Mesenchymal stem cell (in vitro differentiated cells and primary cell): Measurements from ENCODE around the gene CLNK.

Source experiments
- DNase-seq: peaks from one replicate; pipeline ENCODE4 v3.0.0-alpha.2; 2013
- H2AFZ ChIP-seq: one replicate; pipeline ENCODE4 v1.6.1; 2013; ENCODE audit warnings: low read depth, mild to moderate bottlenecking, control low read depth, inconsistent platforms, low read length, moderate library complexity
- H2AK5ac ChIP-seq: 2 replicates; pipeline ENCODE4 v1.6.1; 2013; ENCODE audit warnings: low read length, moderate library complexity, mild to moderate bottlenecking, inconsistent platforms; ENCODE audit not compliant: severe bottlenecking
- H2BK120ac ChIP-seq: one replicate; pipeline ENCODE4 v1.6.1; 2013; ENCODE audit warnings: low read depth, mild to moderate bottlenecking, inconsistent platforms, low read length, moderate library complexity
- H2BK12ac ChIP-seq, 2 experiments: one replicate each; pipeline ENCODE4 v1.6.1; 2013; ENCODE audit warnings: inconsistent platforms in 2 of 2, low read length in 2 of 2, mild to moderate bottlenecking in 2 of 2, moderate library complexity in 2 of 2, control low read depth in 1 of 2
- H2BK15ac ChIP-seq: one replicate; pipeline ENCODE4 v1.6.1; 2013; ENCODE audit warnings: mild to moderate bottlenecking, low read depth, inconsistent platforms; ENCODE audit not compliant: poor library complexity, severe bottlenecking
- H2BK5ac ChIP-seq: 2 replicates; pipeline ENCODE4 v1.6.1; 2013; ENCODE audit warnings: low read depth, mild to moderate bottlenecking, low read length, control low read depth, inconsistent platforms; ENCODE audit not compliant: poor library complexity, severe bottlenecking
- H3K14ac ChIP-seq, 2 experiments: one replicate each; pipeline ENCODE4 v1.6.1; 2013; ENCODE audit warnings: inconsistent platforms in 2 of 2, low read length in 2 of 2, control low read depth in 1 of 2, mild to moderate bottlenecking in 1 of 2, moderate library complexity in 1 of 2
- H3K18ac ChIP-seq, 2 experiments: one replicate each; pipeline ENCODE4 v1.6.1; 2013; ENCODE audit warnings: inconsistent platforms in 2 of 2, low read length in 2 of 2, control low read depth in 1 of 2, low read depth in 1 of 2, mild to moderate bottlenecking in 1 of 2
- H3K23ac ChIP-seq, 2 experiments: one replicate each; pipeline ENCODE4 v1.6.1; 2013; ENCODE audit warnings: inconsistent platforms in 2 of 2, low read length in 2 of 2, mild to moderate bottlenecking in 2 of 2, moderate library complexity in 2 of 2, control low read depth in 1 of 2
- H3K27ac ChIP-seq: 2 replicates; pipeline ENCODE4 v1.5.1; 2013; ENCODE audit warnings: mild to moderate bottlenecking, moderate library complexity, low read length, control low read depth, inconsistent platforms; ENCODE audit not compliant: poor library complexity, severe bottlenecking
- H3K27me3 ChIP-seq, 2 experiments: 2 replicates each; pipeline versions ENCODE4 v1.6.1 to v1.7.0; 2013; ENCODE audit warnings: low read length in 2 of 2, mild to moderate bottlenecking in 2 of 2, moderate library complexity in 2 of 2, control low read depth in 1 of 2, inconsistent platforms in 1 of 2; ENCODE audit not compliant: control insufficient read depth in 1 of 2, insufficient read depth in 1 of 2
- H3K36me3 ChIP-seq, 2 experiments: 2 replicates each; pipeline versions ENCODE4 v1.6.1 to v1.7.0; 2013; ENCODE audit warnings: low read length in 2 of 2, control low read depth in 1 of 2, inconsistent platforms in 1 of 2, low read depth in 1 of 2, mild to moderate bottlenecking in 1 of 2; ENCODE audit not compliant: insufficient read depth in 2 of 2, control insufficient read depth in 1 of 2
- H3K4ac ChIP-seq, 2 experiments: one replicate each; pipeline ENCODE4 v1.6.1; 2013; ENCODE audit warnings: inconsistent platforms in 2 of 2, low read length in 2 of 2, mild to moderate bottlenecking in 2 of 2, moderate library complexity in 2 of 2, control low read depth in 1 of 2, low read depth in 1 of 2
- H3K4me1 ChIP-seq: 2 replicates; pipeline ENCODE4 v1.6.1; 2013; ENCODE audit warnings: low read depth, low read length, control low read depth; ENCODE audit not compliant: control insufficient read depth, insufficient read depth
- H3K4me2 ChIP-seq: 2 replicates; pipeline ENCODE4 v1.6.1; 2013; ENCODE audit warnings: low read length, mild to moderate bottlenecking, inconsistent platforms; ENCODE audit not compliant: poor library complexity, severe bottlenecking
- H3K4me3 ChIP-seq, 2 experiments: 2 replicates each; pipeline versions ENCODE4 v1.5.1 to v1.7.0; 2013; ENCODE audit warnings: low read length in 2 of 2, mild to moderate bottlenecking in 2 of 2, control low read depth in 1 of 2, low read depth in 1 of 2; ENCODE audit not compliant: insufficient read depth in 1 of 2
- H3K79me1 ChIP-seq: replicated peaks from 2 replicates; pipeline ENCODE4 v1.6.1; 2013; ENCODE audit warnings: mild to moderate bottlenecking, control low read depth, low read length, inconsistent platforms; ENCODE audit not compliant: poor library complexity, severe bottlenecking
- H3K9ac ChIP-seq: 2 replicates; pipeline ENCODE4 v1.7.0; 2013; ENCODE audit warnings: mild to moderate bottlenecking, low read length, moderate library complexity
- H3K9me3 ChIP-seq: 2 replicates; pipeline ENCODE4 v1.7.0; 2013; ENCODE audit warnings: mild to moderate bottlenecking, low read length; ENCODE audit not compliant: control insufficient read depth
- H4K8ac ChIP-seq: one replicate; pipeline ENCODE4 v1.6.1; 2013; ENCODE audit warnings: inconsistent platforms, mild to moderate bottlenecking, low read length, moderate library complexity
- H4K91ac ChIP-seq: one replicate; pipeline ENCODE4 v1.6.1; 2013; ENCODE audit warnings: mild to moderate bottlenecking, low read length, inconsistent platforms
- WGBS: methylation state at CpG from one replicate; pipeline ENCODE4 v1.1.7; 2013; ENCODE audit warnings: mixed read lengths; 5-methylcytosine and 5-hydroxymethylcytosine counted together

Gene CLNK

GRCh38 chr4:10500776-10501175, 183.8 kb downstream of the CLNK start:
- Histone ChIP-seq H3K27me3 (peaks cover 0 to 3% of the 10 kb centered on the region in 2 experiments), H3K36me3 (no peaks in the 10 kb centered on the region), H4K8ac (no peak overlapping the region), H3K4ac (no peak overlapping the region), H2AFZ (no peak overlapping the region), H3K4me2 (no peak overlapping the region), H3K18ac (no peak overlapping the region), H2AK5ac (no peak overlapping the region), H3K23ac (no peak overlapping the region), H3K4me1 (no peaks in the 10 kb centered on the region), H3K9me3 (no peaks in the 10 kb centered on the region), H3K4me3 (no peak overlapping the region), H2BK15ac (no peak overlapping the region), H2BK5ac (no peak overlapping the region), H3K14ac (no peak overlapping the region), H2BK120ac (no peak overlapping the region), H2BK12ac (no peak overlapping the region), H3K79me1 (no peaks in the 10 kb centered on the region), H4K91ac (peak overlapping the region; percentile 65), H3K9ac (no peak overlapping the region), H3K27ac (no peak overlapping the region)
- no peak for DNase-seq
- 65% methylated on average over 6 of the region's 6 CpGs for WGBS

DNA sequence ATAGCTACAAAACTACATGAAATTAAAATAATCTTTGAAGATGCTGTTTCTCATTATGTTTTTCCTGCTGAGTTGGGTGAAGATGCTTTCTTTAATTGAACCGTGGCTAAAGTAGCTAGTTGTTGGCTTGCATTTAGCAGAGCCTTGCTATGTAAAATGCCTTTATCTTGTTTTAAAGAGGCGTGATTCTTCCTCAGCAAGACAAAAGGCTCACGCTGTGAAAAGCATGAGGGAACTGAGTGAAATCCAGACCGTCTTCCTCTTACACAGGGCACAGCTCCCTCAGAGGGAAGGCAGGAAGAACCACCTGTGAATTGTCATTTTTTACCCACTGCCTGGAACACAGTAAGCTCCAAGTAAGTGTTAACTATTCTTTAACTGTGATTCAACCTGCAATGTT, 188.4 kb downstream of the CLNK start:
- no peak overlapping the region for H4K91ac ChIP-seq
- no peak overlapping the region for H2AFZ ChIP-seq
- H3K36me3 ChIP-seq: no peaks in the 10 kb centered on the region
- 33% methylated on average over 4 of the region's 4 CpGs for WGBS
- no peak overlapping the region for H2BK15ac ChIP-seq
- H3K4ac ChIP-seq: no peak overlapping the region
- H3K79me1 ChIP-seq: no peaks in the 10 kb centered on the region
- H4K8ac ChIP-seq: no peak overlapping the region
- no peak for DNase-seq
- H3K4me2 ChIP-seq: no peak overlapping the region
- no peak overlapping the region for H3K18ac ChIP-seq
- no peak overlapping the region for H3K4me3 ChIP-seq
- H3K23ac ChIP-seq: no peak overlapping the region
- H2BK5ac ChIP-seq: no peak overlapping the region
- H3K9ac ChIP-seq: no peak overlapping the region
- no peak overlapping the region for H2AK5ac ChIP-seq
- H2BK12ac ChIP-seq: no peak overlapping the region
- H3K9me3 ChIP-seq: no peaks in the 10 kb centered on the region
- peaks cover 0 to 6% of the 10 kb centered on the region in 2 experiments for H3K27me3 ChIP-seq
- H3K4me1 ChIP-seq: no peaks in the 10 kb centered on the region
- H3K14ac ChIP-seq: no peak overlapping the region
- H3K27ac ChIP-seq: no peak overlapping the region
- H2BK120ac ChIP-seq: no peak overlapping the region

DNA sequence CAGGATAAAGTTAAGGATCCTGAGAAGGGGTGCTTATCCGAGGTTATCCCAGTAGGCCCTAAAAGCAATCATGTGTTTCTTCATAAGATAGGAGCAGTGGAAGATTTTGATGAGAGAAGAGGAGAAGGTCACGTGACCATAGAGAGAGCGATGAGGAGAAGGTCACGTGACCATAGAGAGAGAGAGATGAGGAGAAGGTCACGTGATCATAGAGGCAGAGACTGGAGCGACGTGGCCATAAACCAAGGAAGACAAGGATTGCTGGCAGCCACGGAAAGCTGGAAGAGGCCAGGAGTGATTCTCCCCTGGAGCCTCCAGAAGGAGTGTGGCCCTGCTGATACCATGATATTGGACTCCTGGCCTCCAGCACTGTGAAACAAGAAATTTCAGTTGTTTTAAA, 188.9 kb downstream of the CLNK start:
- no peak overlapping the region for H3K27ac ChIP-seq
- WGBS: 60% methylated on average over 8 of the region's 8 CpGs

DNA sequence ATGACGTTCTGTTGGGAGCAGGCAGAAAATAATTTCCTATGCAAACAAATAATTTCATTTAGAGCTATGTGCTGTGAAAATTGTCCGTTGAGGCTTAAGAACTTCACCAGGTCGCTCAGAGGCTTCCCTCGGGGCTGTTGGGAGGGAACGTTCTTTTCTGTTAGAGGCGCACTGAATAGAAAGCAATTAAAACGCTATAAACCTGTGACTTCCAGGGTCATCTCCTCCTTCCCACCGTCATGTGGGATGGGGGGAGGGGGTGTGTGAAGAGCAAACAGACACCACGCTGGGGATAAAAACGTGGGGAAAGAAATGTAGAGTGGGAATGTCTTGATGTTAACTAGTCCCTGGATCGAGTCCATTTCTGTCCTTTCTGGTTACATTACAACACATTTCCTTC, 192.1 kb downstream of the CLNK start:
- H3K9ac ChIP-seq: no peak overlapping the region
- H3K4me1 ChIP-seq: no peaks in the 10 kb centered on the region
- H3K79me1 ChIP-seq: no peaks in the 10 kb centered on the region
- H2BK12ac ChIP-seq: no peak overlapping the region
- no peak overlapping the region for H3K27ac ChIP-seq
- H2AK5ac ChIP-seq: no peak overlapping the region
- no peaks in the 10 kb centered on the region for H3K36me3 ChIP-seq
- H2AFZ ChIP-seq: no peak overlapping the region
- no peak for DNase-seq
- no peak overlapping the region for H2BK15ac ChIP-seq
- H2BK5ac ChIP-seq: no peak overlapping the region
- no peak overlapping the region for H3K4ac ChIP-seq
- WGBS: 64% methylated on average over 6 of the region's 11 CpGs
- H3K27me3 ChIP-seq: peaks cover 0 to 3% of the 10 kb centered on the region in 2 experiments
- no peak overlapping the region for H4K91ac ChIP-seq
- H3K4me2 ChIP-seq: no peak overlapping the region
- H3K9me3 ChIP-seq: no peaks in the 10 kb centered on the region
- H3K18ac ChIP-seq: no peak overlapping the region
- H3K14ac ChIP-seq: no peak overlapping the region
- H3K23ac ChIP-seq: no peak overlapping the region
- no peak overlapping the region for H3K4me3 ChIP-seq
- no peak overlapping the region for H4K8ac ChIP-seq
- H2BK120ac ChIP-seq: no peak overlapping the region

More for the DNA sequence above, 188.9 kb downstream of the CLNK start:
- no peak overlapping the region for H3K4me2 ChIP-seq
- DNase-seq: no peak
- H2BK15ac ChIP-seq: no peak overlapping the region
- no peak overlapping the region for H2BK5ac ChIP-seq
- H3K4me1 ChIP-seq: no peaks in the 10 kb centered on the region
- no peak overlapping the region for H2BK12ac ChIP-seq
- H3K4me3 ChIP-seq: no peak overlapping the region
- H4K8ac ChIP-seq: no peak overlapping the region
- no peaks in the 10 kb centered on the region for H3K9me3 ChIP-seq
- H3K36me3 ChIP-seq: no peaks in the 10 kb centered on the region
- H3K79me1 ChIP-seq: no peaks in the 10 kb centered on the region
- H3K14ac ChIP-seq: no peak overlapping the region
- H3K9ac ChIP-seq: no peak overlapping the region
- no peak overlapping the region for H3K18ac ChIP-seq
- peaks cover 0 to 3% of the 10 kb centered on the region in 2 experiments for H3K27me3 ChIP-seq
- no peak overlapping the region for H2BK120ac ChIP-seq
- no peak overlapping the region for H3K4ac ChIP-seq
- H2AK5ac ChIP-seq: no peak overlapping the region
- H3K23ac ChIP-seq: no peak overlapping the region
- H4K91ac ChIP-seq: no peak overlapping the region
- no peak overlapping the region for H2AFZ ChIP-seq
